NT2/D1 (cell line): ENCODE results near the gene CYP27B1.

ENCODE experiments used
- SUZ12 ChIP-seq: IDR thresholded peaks from 2 replicates; pipeline ENCODE4 v1.6.1; 2011; ENCODE audit not compliant: insufficient read length, insufficient read depth; ENCODE audit errors: extremely low read depth
- YY1 ChIP-seq: IDR thresholded peaks from 2 replicates; pipeline ENCODE4 v1.6.1; 2011; ENCODE audit not compliant: insufficient read length, insufficient read depth
- ZNF274 ChIP-seq: IDR thresholded peaks from 2 replicates; pipeline ENCODE4 v1.6.1; 2011; ENCODE audit warnings: mild to moderate bottlenecking, low read depth, low read length

DNA sequence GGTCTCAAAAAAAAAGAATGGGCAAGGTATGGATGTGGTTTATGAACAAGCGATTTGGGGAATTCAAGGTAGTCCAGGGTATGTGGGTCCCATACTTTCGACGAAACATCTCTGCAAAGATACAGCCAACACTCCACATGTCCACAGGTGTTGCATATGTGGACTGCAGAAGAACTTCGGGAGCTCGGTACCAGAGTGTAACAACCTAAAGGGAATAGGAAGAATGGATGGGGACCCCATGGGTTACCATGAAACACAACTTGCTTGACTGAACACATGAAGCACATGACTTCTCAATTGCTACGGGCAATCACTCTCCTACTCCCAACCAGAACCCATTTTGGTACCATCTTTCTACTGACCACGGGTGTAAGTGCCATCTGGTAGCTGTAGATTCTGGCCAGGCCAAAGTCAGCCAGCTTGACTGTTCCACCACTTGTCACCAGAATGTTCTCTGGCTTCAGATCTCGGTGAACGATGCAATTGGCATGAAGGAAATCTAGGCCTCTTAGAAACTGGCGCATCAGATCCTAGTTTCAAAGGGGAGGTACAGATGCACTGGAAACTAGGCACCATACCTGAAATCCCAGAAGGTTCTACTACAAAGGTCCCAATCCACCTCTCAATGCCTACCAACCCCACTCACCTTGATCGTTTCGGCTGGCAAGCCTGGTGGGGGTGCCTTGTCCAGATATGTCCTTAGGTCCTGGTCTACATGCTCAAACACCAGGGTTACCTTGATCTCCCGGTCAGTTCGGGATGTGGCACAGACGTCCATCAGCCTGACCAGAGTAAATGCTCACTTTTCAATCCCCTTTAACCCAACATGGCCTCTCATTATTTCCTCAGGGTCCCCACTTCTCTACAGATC is 16.1 kb downstream of the CYP27B1 start:
- no peak for TF ChIP-seq ZNF274
- TF ChIP-seq YY1, result no peak
- no peak for TF ChIP-seq SUZ12
